ENCODE data around the gene ITPR1.

The ITPR1 gene

DNA sequence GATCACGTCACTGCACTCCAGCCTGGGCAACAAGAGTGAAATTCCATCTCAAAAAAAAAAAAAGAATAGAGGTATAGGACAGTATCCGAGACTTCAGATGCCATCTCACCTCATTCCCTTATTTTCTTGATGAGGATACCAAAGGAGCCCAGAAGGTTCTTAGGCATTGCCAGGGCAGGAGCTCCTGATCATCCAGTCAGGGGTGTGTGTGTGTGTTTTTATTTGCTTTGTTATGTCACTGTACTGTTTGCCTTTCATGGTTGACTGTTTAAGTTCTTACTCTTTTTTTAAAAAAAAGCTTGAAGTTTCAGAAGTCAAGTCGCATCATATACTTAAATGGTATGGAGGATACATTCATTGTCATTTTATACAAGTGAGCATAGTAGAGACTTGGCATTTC lies 346.1 kb downstream of the ITPR1 start:
- no peak for DNase-seq (ENCODE audit: low spot score)
- H3K27ac ChIP-seq, result no peak overlapping the region
- ChIA-PET CTCF (interaction anchor here (0.9 kb wide), 1 partner anchor 128 kb away, joined by 4 read pairs; no protein-coding TSS in a partner anchor), POLR2A (ENCODE audit: low non-redundant PET) (no interaction called here)
- TF ChIP-seq, protein P1, sequence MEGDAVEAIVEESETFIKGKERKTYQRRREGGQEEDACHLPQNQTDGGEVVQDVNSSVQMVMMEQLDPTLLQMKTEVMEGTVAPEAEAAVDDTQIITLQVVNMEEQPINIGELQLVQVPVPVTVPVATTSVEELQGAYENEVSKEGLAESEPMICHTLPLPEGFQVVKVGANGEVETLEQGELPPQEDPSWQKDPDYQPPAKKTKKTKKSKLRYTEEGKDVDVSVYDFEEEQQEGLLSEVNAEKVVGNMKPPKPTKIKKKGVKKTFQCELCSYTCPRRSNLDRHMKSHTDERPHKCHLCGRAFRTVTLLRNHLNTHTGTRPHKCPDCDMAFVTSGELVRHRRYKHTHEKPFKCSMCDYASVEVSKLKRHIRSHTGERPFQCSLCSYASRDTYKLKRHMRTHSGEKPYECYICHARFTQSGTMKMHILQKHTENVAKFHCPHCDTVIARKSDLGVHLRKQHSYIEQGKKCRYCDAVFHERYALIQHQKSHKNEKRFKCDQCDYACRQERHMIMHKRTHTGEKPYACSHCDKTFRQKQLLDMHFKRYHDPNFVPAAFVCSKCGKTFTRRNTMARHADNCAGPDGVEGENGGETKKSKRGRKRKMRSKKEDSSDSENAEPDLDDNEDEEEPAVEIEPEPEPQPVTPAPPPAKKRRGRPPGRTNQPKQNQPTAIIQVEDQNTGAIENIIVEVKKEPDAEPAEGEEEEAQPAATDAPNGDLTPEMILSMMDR (conservative IDR thresholded peaks at IDR 0.05; ENCODE audit: low read depth), result no peak

DNA sequence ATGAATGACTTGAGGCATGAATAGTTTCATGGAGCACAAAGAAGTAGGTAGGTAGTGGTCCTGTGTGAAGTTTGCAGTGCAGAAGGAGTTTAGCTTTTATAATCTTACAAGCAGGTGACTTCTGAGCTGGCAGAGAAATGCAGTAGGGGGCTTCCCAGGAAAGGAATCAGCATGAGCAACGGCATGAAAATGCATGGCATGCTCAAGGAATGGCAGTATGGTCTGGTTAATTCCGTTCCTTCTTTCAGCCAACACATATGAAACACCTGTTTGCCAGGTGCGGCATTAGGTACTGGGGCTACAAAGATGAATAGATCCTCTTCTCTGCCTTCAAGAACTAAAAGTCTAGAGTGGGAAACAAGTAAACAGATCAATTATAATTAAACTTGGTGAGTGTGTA lies 348.1 kb downstream of the ITPR1 start:
- ChIA-PET POLR2A (ENCODE audit: low non-redundant PET) (no interaction called here), CTCF (no interaction called here)
- TF ChIP-seq, protein P1 (conservative IDR thresholded peaks at IDR 0.05; ENCODE audit: low read depth), result no peak
- DNase-seq (ENCODE audit: low spot score), result no peak
- no peak overlapping the region for H3K27ac ChIP-seq

DNA sequence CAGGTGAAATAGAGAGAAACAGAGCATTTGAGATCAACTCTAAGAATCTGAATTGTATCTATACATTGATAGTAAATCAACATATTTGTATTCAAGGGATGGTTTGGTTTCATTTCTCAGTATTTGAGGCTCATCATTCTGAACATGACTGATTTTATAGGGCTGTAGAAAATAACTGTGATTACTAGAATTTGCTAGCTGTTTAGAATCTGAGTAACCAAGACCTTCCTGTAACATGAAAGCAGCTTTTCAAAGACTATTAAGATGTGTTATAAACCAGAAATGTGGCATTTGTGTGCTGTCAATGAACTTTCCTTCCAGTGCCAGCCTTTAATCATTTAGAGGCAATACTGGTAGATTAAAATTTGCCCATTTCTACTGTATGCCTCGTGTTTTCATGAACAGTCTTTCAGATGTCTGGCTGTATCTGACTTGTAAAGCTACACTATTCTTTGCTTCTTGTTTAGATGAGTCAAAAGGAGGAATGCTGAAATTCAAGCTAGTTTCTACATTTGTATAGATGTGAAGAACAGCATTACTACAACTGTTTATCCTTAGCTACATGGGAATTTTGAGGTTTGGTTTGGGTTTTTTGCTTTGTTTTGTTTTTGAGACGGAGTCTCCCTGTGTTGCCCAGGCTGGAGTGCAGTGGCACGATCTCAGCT lies 348.8 kb downstream of the ITPR1 start:
- ChIA-PET POLR2A (ENCODE audit: low non-redundant PET) (no interaction called here), CTCF (no interaction called here)
- no peak overlapping the region for H3K27ac ChIP-seq
- TF ChIP-seq, protein P1 (conservative IDR thresholded peaks at IDR 0.05; ENCODE audit: low read depth), result no peak
- DNase-seq (ENCODE audit: low spot score), result no peak

DNA sequence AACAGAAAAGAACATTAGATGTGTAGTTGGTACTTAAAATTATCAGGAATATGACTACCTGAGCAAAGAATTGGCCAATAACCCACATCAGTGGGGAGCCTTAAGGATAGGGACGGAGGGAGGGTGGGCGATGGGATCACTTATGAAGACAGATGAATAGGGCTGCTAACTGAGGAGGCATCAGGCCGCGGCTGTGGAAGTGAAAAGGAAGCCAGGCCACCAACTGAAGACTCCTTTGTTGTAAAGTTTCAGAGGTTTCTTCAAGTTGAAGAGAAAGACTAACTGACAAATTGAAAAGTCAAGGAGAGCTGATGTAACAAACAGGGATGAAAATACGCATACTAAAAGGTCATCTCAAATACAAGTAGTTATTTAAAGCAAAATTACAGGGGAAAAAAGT lies 350.5 kb downstream of the ITPR1 start:
- CTCF ChIA-PET, result no interaction called here
- no peak overlapping the region for H3K27ac ChIP-seq
- DNase-seq (ENCODE audit: low spot score), result no peak
- POLR2A ChIA-PET (ENCODE audit: low non-redundant PET), result no interaction called here
- TF ChIP-seq, protein P1 (conservative IDR thresholded peaks at IDR 0.05; ENCODE audit: low read depth), result no peak

DNA sequence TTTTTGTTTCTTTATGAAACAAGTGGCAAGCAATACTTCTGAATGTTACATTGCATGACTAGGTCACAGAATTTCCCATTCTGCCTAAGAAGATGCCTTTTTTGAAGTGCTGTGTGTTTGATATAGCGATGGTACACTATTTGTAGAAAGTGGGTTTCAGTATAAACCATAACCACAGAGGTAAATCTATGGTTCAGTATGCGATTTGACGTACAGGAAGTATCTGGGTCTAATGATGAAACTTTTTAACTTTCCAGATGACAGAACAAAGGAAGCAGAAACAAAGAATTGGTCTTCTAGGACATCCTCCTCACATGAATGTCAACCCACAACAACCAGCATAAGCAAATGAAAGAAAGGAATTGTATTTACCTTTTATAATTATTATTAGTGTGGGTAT lies 352.7 kb downstream of the ITPR1 start:
- H3K27ac ChIP-seq, result no peak overlapping the region
- ChIA-PET CTCF (no interaction called here), POLR2A (ENCODE audit: low non-redundant PET) (no interaction called here)
- DNase-seq (ENCODE audit: low spot score), result no peak
- TF ChIP-seq, protein P1 (conservative IDR thresholded peaks at IDR 0.05; ENCODE audit: low read depth), result no peak

DNA sequence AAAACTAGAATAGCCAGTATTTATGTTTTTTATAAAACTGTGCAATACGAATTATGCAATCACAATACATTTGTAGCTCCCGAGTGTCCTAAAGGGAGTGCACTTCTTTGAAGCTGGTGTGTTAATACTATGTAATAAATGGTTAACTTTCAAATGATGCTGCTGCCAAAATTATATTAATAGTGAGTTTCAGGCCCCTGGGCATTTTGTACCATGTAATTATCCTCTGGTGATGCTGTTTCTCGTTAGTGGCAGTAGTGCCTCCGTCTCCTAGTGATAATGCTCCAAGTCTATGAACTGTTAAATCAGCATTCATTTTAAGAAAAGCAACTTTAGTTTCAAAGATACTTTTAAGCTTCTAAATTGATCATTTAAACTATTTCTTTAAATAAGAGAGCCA lies 353.4 kb downstream of the ITPR1 start:
- ChIA-PET POLR2A (ENCODE audit: low non-redundant PET) (no interaction called here), CTCF (no interaction called here)
- TF ChIP-seq, protein P1 (conservative IDR thresholded peaks at IDR 0.05; ENCODE audit: low read depth), result no peak
- no peak overlapping the region for H3K27ac ChIP-seq
- no peak for DNase-seq (ENCODE audit: low spot score)
